ENCODE data around the gene FAM151A.

- TF ChIP-seq CTCF (IDR thresholded peaks at IDR 0.05) (no peak), POLR2AphosphoS5 (IDR thresholded peaks at IDR 0.05) (no peak)
Measured at GRCh38 chr1:54663725-54664124, 40.4 kb upstream of the FAM151A start.
